ENCODE measurements around the gene FLOT1. TPM values are rescaled to one million over a fixed set of nuclear protein-coding genes. Genes with fewer than 3 reads are reported as not detected.

FLOT1 gene
- 252 and 262 TPM in 2 replicates for total RNA-seq

GRCh38 chr6:30742316-30743098, at the start of gene FLOT1:
FLOT1 (minus strand) TSS chr6:30742687; CDS start chr6:30742189, 498 bp downstream.
- H3K27me3 Mint-ChIP-seq (ENCODE audit: insufficient read depth): peaks cover 4% of the 10 kb centered on the region
- DNase-seq (ENCODE audit: low spot score): peak; percentile 92
- H3K9me3 Mint-ChIP-seq: no peaks in the 10 kb centered on the region
- H3K27ac Mint-ChIP-seq: peak within 1 kb of the TSS; percentile 99
- peaks cover 67% of the 10 kb centered on the region for H3K4me1 Mint-ChIP-seq (ENCODE audit: low read depth)
- peak within 1 kb of the TSS; percentile 100 for H3K4me3 Mint-ChIP-seq
- H3K36me3 Mint-ChIP-seq (ENCODE audit: low read depth): peaks cover 57% of the 10 kb centered on the region
- intact Hi-C loops (cut with micrococcal nuclease): loop anchor here (1.0 kb wide), 3 partner anchors 21 to 462 kb away; partner anchors contain the start of gene MDC1

GRCh38 chr6:30790724-30791383, 48.4 kb upstream of the FLOT1 start:
- no peaks in the 10 kb centered on the region for H3K9me3 Mint-ChIP-seq
- intact Hi-C loops (cut with micrococcal nuclease): no loop called here
- peaks cover 7% of the 10 kb centered on the region for H3K27me3 Mint-ChIP-seq (ENCODE audit: insufficient read depth)
- H3K36me3 Mint-ChIP-seq (ENCODE audit: low read depth): peaks cover 10% of the 10 kb centered on the region
- no peak overlapping the region for H3K4me3 Mint-ChIP-seq
- H3K27ac Mint-ChIP-seq: peak overlapping the region; percentile 66
- no peak for DNase-seq (ENCODE audit: low spot score)
- H3K4me1 Mint-ChIP-seq (ENCODE audit: low read depth): peaks cover 76% of the 10 kb centered on the region

GRCh38 chr6:30789606-30790005, 47.1 kb upstream of the FLOT1 start:
- peak overlapping the region; percentile 16 for H3K4me3 Mint-ChIP-seq
- intact Hi-C loops (cut with micrococcal nuclease): loop anchor here (5.0 kb wide), 1 partner anchor 33 kb away; no protein-coding TSS in a partner anchor

GRCh38 chr6:30787954-30788353, 45.5 kb upstream of the FLOT1 start:
- intact Hi-C loops (cut with micrococcal nuclease): loop anchor here (1.0 to 5.0 kb wide), 5 partner anchors 19 to 51 kb away; partner anchors contain the start of gene IER3
- peak; percentile 23 for DNase-seq (ENCODE audit: low spot score)
- H3K4me3 Mint-ChIP-seq: peak overlapping the region; percentile 68

More at GRCh38 chr6:30789606-30790005, 47.1 kb upstream of the FLOT1 start:
- no peaks in the 10 kb centered on the region for H3K27me3 Mint-ChIP-seq (ENCODE audit: insufficient read depth)
- peaks cover 3% of the 10 kb centered on the region for H3K36me3 Mint-ChIP-seq (ENCODE audit: low read depth)
- H3K9me3 Mint-ChIP-seq: no peaks in the 10 kb centered on the region
- H3K4me1 Mint-ChIP-seq (ENCODE audit: low read depth): peaks cover 73% of the 10 kb centered on the region
- H3K27ac Mint-ChIP-seq: peak overlapping the region; percentile 96
- no peak for DNase-seq (ENCODE audit: low spot score)

GRCh38 chr6:30782425-30783014, 40.0 kb upstream of the FLOT1 start:
- intact Hi-C loops (cut with micrococcal nuclease): no loop called here
- Mint-ChIP-seq H3K36me3 (ENCODE audit: low read depth) (peaks cover 12% of the 10 kb centered on the region), H3K4me1 (ENCODE audit: low read depth) (peaks cover 76% of the 10 kb centered on the region), H3K27me3 (ENCODE audit: insufficient read depth) (no peaks in the 10 kb centered on the region), H3K4me3 (peak overlapping the region; percentile 66), H3K27ac (peak overlapping the region; percentile 77), H3K9me3 (no peaks in the 10 kb centered on the region)
- no peak for DNase-seq (ENCODE audit: low spot score)

More at GRCh38 chr6:30787954-30788353, 45.5 kb upstream of the FLOT1 start:
- peak overlapping the region; percentile 96 for H3K27ac Mint-ChIP-seq
- no peaks in the 10 kb centered on the region for H3K27me3 Mint-ChIP-seq (ENCODE audit: insufficient read depth)
- peaks cover 3% of the 10 kb centered on the region for H3K36me3 Mint-ChIP-seq (ENCODE audit: low read depth)
- no peaks in the 10 kb centered on the region for H3K9me3 Mint-ChIP-seq
- H3K4me1 Mint-ChIP-seq (ENCODE audit: low read depth): peaks cover 60% of the 10 kb centered on the region

GRCh38 chr6:30781743-30782424, 39.4 kb upstream of the FLOT1 start:
- H3K36me3 Mint-ChIP-seq (ENCODE audit: low read depth): peaks cover 12% of the 10 kb centered on the region

GRCh38 chr6:30781395-30781742, 38.9 kb upstream of the FLOT1 start:
- H3K4me1 Mint-ChIP-seq (ENCODE audit: low read depth): peaks cover 79% of the 10 kb centered on the region

More at GRCh38 chr6:30781743-30782424, 39.4 kb upstream of the FLOT1 start:
- Mint-ChIP-seq H3K4me3 (peak overlapping the region; percentile 66), H3K27me3 (ENCODE audit: insufficient read depth) (no peaks in the 10 kb centered on the region), H3K27ac (peak overlapping the region; percentile 77), H3K9me3 (no peaks in the 10 kb centered on the region), H3K4me1 (ENCODE audit: low read depth) (peaks cover 79% of the 10 kb centered on the region)
- no peak for DNase-seq (ENCODE audit: low spot score)
- intact Hi-C loops (cut with micrococcal nuclease): no loop called here

GRCh38 chr6:30780642-30780920, 38.1 kb upstream of the FLOT1 start:
- no peaks in the 10 kb centered on the region for H3K27me3 Mint-ChIP-seq (ENCODE audit: insufficient read depth)
- H3K36me3 Mint-ChIP-seq (ENCODE audit: low read depth): peaks cover 12% of the 10 kb centered on the region
- peak overlapping the region; percentile 79 for H3K27ac Mint-ChIP-seq
- H3K4me3 Mint-ChIP-seq: no peak overlapping the region
- peaks cover 72% of the 10 kb centered on the region for H3K4me1 Mint-ChIP-seq (ENCODE audit: low read depth)
- intact Hi-C loops (cut with micrococcal nuclease): no loop called here
- no peaks in the 10 kb centered on the region for H3K9me3 Mint-ChIP-seq
- DNase-seq (ENCODE audit: low spot score): no peak

More at GRCh38 chr6:30781395-30781742, 38.9 kb upstream of the FLOT1 start:
- peaks cover 12% of the 10 kb centered on the region for H3K36me3 Mint-ChIP-seq (ENCODE audit: low read depth)
- intact Hi-C loops (cut with micrococcal nuclease): no loop called here
- no peaks in the 10 kb centered on the region for H3K27me3 Mint-ChIP-seq (ENCODE audit: insufficient read depth)
- H3K9me3 Mint-ChIP-seq: no peaks in the 10 kb centered on the region
- peak overlapping the region; percentile 77 for H3K27ac Mint-ChIP-seq
- H3K4me3 Mint-ChIP-seq: no peak overlapping the region
- no peak for DNase-seq (ENCODE audit: low spot score)

GRCh38 chr6:30779850-30780641, 37.6 kb upstream of the FLOT1 start:
- no peaks in the 10 kb centered on the region for H3K27me3 Mint-ChIP-seq (ENCODE audit: insufficient read depth)
- H3K36me3 Mint-ChIP-seq (ENCODE audit: low read depth): peaks cover 12% of the 10 kb centered on the region
- no peak overlapping the region for H3K4me3 Mint-ChIP-seq
- peak overlapping the region; percentile 79 for H3K27ac Mint-ChIP-seq
- DNase-seq (ENCODE audit: low spot score): no peak
- intact Hi-C loops (cut with micrococcal nuclease): no loop called here
- peaks cover 67% of the 10 kb centered on the region for H3K4me1 Mint-ChIP-seq (ENCODE audit: low read depth)
- no peaks in the 10 kb centered on the region for H3K9me3 Mint-ChIP-seq

GRCh38 chr6:30778001-30778635, 35.6 kb upstream of the FLOT1 start:
- H3K27ac Mint-ChIP-seq: peak overlapping the region; percentile 91

GRCh38 chr6:30777155-30777485, 34.6 kb upstream of the FLOT1 start:
- peaks cover 8% of the 10 kb centered on the region for H3K9me3 Mint-ChIP-seq
- peak overlapping the region; percentile 75 for H3K27ac Mint-ChIP-seq
- DNase-seq (ENCODE audit: low spot score): no peak
- H3K36me3 Mint-ChIP-seq (ENCODE audit: low read depth): peaks cover 15% of the 10 kb centered on the region
- intact Hi-C loops (cut with micrococcal nuclease): no loop called here
- H3K4me1 Mint-ChIP-seq (ENCODE audit: low read depth): peaks cover 74% of the 10 kb centered on the region
- H3K27me3 Mint-ChIP-seq (ENCODE audit: insufficient read depth): no peaks in the 10 kb centered on the region
- H3K4me3 Mint-ChIP-seq: no peak overlapping the region

More at GRCh38 chr6:30778001-30778635, 35.6 kb upstream of the FLOT1 start:
- Mint-ChIP-seq H3K9me3 (no peaks in the 10 kb centered on the region), H3K27me3 (ENCODE audit: insufficient read depth) (no peaks in the 10 kb centered on the region), H3K4me3 (peak overlapping the region; percentile 63), H3K4me1 (ENCODE audit: low read depth) (peaks cover 72% of the 10 kb centered on the region), H3K36me3 (ENCODE audit: low read depth) (peaks cover 14% of the 10 kb centered on the region)
- DNase-seq (ENCODE audit: low spot score): no peak
- intact Hi-C loops (cut with micrococcal nuclease): loop anchor here (1.0 kb wide), 1 partner anchor 9 kb away; no protein-coding TSS in a partner anchor
